GM18499 (cell line): Measurements from ENCODE around the gene OAT.
"Not testable (repeated sequence)": the region's sequence is repeated elsewhere in the genome, so short reads cannot be mapped to it uniquely, and the experiment has no call there.

Experiments
- ATAC-seq: cut with Tn5 transposase; IDR thresholded peaks from one replicate; pipeline ENCODE4 v1.9.1; 2021; ENCODE audit warnings: moderate number of reproducible peaks; ENCODE audit not compliant: insufficient read depth, unreplicated experiment

Gene OAT

GRCh38 chr10:124380256-124380995, 38.3 kb downstream of the OAT start:
- no peak for ATAC-seq

DNA sequence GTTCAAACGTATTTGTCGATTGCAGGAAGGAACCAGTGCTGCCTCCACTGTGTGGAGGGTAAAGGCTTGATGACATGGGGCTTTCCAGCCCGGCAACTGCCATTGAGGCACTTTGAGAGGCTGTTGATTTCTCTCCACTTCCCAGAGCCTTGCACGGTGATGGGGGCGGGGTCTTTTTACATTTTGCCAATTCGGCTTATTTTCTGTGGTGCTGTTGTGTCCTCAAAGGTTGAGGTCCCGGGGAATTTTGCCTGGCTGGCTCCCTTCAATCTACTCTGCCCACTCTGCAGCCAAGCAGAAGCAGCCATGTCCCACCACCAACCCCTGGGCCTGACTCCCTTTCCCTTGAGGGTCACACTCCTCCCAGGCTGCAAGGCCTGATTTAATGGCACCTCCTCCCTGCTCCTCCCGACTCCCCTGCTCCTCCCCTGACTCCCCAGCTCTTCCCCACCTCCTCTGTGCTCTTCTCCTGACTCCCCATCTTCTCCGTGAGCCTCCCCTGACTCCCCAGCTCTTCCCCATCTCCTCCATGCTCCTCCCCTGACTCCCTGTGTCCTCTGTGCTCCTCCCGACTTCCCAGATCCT, 39.0 kb downstream of the OAT start:
- ATAC-seq, result no peak

GRCh38 chr10:124378881-124379471, 39.7 kb downstream of the OAT start:
- no peak for ATAC-seq

GRCh38 chr10:124378271-124378670, 40.5 kb downstream of the OAT start:
- ATAC-seq, result no peak

DNA sequence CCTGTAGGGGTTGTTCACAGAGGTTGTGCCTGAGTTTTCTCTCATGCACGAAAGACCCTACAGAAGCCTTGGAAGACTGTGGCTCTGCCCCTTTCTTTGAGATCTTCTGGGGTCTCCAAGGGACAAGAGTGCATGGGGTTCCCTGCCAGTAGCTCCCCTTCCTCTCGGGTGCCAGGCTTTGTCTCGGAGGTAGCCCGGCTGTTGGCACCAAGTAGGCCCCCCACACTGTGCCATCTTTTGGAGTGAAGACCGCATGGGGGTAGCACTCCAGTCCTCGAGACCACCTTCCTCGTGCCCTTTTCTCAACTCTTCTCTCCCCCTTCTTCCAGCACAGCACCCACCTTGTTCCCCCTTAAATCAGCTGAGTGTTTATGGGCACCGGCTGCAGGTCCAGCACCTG, 41.6 kb downstream of the OAT start:
- no peak for ATAC-seq

DNA sequence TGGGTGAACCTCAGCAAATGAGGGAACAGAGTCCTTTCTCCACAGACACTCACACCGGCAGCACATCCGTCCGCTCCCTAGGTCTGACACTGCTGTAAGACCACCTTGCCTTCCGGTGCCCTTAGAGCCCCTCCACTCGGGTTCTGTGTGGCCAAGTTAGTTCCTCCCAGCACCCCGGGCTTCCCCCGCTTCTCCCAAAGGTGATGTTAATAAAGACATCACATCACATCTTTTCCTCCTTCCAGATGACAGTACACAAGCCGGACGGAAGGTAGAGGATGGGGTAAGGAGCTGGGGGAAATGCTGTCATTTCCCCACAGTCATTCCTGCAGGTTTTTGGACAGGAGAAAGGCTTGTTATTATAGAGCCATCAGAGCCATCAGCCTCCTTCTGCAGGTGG, 42.3 kb downstream of the OAT start:
- ATAC-seq, result no peak

- no peak for ATAC-seq
These were observed 43.0 kb downstream of the OAT start for GRCh38 chr10:124375691-124376090.

DNA sequence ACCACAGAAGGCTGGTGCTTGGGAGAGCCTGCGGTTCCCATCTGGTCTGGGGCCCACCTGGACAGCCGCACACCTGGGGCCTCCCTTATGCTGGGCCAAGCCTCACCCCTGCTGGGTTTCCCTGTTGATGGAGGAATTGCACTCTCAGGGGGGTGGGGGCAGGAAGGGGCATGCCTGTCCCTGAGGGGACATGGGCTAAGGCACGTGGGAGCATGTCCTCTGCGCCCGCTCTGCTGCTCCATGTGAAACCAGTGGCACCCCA, 43.4 kb downstream of the OAT start:
- ATAC-seq, result no peak

- ATAC-seq, result no peak
These were observed 44.0 kb downstream of the OAT start for GRCh38 chr10:124374535-124375352.

DNA sequence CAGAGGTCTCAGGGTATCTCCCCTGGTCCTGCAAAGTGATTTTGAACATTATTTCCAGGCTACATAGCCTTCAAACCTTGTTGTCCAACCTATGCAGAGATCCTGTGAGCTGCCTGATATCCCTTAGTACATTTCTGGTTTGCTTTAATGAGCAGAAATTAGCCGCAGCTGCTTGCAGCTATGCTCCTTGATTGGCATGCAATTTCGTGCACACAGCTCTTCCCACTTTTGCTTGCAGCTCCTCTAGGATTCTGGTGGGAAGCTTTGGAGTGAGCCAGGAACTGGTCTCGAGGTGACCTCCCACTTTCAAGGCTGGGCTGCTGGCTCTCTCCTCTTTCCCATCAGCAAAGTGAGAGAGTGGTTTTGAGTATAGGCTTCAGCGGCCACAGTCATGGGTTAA, 45.8 kb downstream of the OAT start:
- ATAC-seq, result no peak

GRCh38 chr10:124370426-124370825, 48.3 kb downstream of the OAT start:
- no peak for ATAC-seq

- no peak for ATAC-seq
These were observed 48.7 kb downstream of the OAT start for GRCh38 chr10:124369986-124370385.

- ATAC-seq, result not testable (repeated sequence)
These were observed 49.2 kb downstream of the OAT start for GRCh38 chr10:124369533-124369932.

DNA sequence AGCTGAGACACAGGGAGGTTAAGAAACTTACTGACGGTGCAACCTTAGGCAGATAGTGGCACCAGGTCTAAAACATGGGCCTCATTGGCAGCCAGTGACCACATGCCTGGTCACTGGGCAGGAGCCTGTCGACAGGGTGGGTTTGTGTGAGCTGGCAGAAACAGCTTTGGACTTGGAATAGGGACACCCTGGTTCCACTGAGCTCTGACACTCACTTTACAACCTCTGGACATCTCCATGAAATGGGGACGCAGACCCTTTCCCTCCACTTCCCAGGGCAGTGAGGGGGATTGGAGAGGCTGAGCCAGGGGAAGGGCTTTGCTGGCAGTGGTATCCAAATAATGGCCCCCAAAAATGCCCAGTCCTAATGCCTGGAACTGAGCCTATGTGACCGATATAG, 49.7 kb downstream of the OAT start:
- ATAC-seq, result no peak

DNA sequence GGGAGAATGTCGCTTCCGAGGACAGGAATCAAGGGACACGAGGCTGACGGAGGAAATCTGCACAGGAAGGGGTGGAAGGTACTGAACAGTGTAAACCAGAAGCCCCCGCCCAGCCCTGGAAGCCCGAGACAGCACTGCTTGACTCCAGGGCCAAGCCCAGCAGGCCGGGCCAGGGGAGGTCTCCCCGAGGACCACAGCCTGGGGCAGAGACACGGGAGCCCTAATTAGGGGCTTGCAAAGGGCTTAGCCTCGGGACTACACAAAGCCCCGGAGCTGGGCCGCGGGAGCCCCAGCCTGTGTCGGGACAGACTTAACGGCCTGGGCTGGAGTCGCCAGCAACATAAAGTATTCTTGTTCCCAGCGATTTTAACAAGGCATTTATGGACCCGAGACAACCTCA, 50.8 kb downstream of the OAT start:
- ATAC-seq, result no peak

DNA sequence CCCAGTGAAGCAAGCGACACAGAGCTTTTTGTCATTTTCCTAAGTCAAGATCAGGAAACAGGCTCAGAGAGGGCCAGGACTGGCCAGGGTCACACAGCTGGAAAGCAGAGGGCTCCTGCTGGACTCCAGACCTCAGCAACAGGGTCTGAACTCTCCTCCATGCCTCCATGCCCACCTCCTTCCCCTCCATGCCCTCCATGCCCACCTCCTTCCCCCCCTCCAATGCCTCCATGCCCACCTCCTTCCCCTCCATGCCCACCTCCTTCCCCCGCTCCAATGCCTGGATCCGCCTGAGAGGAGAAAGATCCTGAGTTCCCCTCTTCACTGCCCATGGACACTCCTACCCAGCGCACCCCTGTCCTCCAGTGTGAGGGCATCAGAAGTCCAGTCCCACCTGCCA, 51.3 kb downstream of the OAT start:
- ATAC-seq, result no peak

DNA sequence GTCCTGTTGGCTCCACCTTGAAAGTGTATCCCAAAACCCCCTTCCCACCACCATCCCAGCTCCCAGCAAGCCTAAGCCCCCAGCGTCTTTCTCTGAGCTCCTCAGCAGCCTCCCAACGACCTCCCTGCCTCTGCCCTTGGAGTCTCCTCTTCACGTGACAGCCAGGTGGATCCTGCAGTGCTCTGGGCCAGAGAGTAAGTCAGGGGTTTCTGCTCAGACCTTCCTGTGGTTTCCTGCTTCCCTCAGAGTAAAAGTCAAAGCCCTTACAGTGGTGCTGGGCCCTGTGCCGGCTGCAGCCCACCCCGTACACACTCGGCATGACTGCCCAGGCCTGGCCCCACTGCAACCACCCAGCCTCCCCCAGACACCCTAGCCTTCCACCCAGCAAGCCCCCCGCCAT, 51.9 kb downstream of the OAT start:
- ATAC-seq, result no peak

DNA sequence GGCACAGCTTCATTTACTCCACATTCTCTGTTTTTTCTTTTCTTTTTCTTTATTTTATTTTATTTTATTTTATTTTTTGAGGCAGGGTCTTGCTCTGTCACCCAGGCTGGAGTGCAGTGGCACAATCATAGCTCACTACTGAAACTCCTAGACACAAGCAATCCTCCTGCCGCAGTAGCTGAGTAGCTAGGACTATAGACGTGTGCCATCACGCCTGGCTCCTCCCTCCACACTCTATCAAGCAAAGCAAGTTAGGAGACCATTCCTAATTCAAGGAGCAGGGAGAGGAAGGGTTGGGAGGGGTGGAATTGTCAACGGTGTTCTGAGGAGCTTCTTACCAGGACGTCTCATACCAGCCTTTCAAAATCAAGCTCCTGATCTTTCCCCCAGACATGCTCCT, 52.4 kb downstream of the OAT start:
- ATAC-seq, result no peak

DNA sequence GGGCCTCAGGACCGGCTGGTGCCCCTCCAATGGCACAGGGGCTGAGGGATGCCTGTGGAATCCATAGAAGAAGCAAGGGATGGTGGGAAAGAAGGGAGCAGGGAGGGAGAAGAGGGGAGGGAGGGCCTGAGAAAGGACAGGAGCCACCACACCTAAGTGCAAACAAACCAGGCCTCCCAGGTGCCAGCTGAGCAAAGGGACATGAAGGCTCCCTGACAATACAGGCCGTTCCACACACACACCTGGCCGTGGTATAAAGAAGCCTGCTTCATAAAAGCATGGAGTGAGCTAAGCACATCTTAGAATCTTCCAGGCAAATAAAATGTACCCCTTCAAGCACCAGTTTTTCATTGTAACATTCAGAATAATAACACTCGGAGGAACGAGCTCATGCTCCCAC, 54.0 kb downstream of the OAT start:
- ATAC-seq, result no peak

- ATAC-seq, result no peak
These were observed 56.2 kb downstream of the OAT start for GRCh38 chr10:124362568-124362967.

DNA sequence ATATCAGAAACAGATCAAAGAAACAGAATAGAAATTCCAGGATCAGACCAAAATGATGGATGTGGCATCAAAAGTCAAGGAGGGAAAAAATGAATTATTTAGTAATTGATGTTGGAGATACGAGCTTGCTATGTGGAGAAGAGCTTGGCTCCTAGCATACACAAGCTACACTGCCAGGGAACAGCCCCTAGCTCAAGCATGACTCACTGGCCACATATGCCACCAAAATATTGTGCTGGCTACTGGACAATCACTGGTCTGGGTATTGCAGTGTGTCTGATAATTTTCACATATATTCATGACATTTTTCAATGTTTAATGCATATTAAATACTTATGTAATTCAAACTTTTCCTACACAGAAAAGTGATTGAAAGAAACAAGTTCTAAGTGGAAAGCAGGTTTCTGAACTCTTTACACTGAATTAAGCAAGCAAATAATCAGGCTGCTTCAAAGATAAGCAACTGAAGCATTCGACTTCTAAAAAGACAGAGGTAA, 59.3 kb downstream of the OAT start:
- no peak for ATAC-seq
